Cardiac fibroblast (primary cell): ENCODE results near the gene CCDC68.

Experiments
- DNase-seq, 2 donors: peaks; one replicate each; pipeline versions ENCODE4 v3.0.0 to v3.0.0-alpha.2; 2010; ENCODE audit warnings: low read depth in 2 of 2
- H3K4me3 ChIP-seq, 2 donors: replicated peaks in 1 of 2; 1 replicate in 1 of 2; 2 replicates in 1 of 2; pipeline ENCODE4 v1.5.1; 2011; ENCODE audit warnings: low read depth in 2 of 2, low read length in 2 of 2, mild to moderate bottlenecking in 2 of 2, moderate library complexity in 1 of 2
- TF ChIP-seq, protein P1 (sequence below): IDR thresholded peaks from one replicate; pipeline ENCODE4 v1.5.1; 2011; ENCODE audit warnings: low read depth, mild to moderate bottlenecking, low read length, inconsistent platforms

Gene CCDC68

DNA sequence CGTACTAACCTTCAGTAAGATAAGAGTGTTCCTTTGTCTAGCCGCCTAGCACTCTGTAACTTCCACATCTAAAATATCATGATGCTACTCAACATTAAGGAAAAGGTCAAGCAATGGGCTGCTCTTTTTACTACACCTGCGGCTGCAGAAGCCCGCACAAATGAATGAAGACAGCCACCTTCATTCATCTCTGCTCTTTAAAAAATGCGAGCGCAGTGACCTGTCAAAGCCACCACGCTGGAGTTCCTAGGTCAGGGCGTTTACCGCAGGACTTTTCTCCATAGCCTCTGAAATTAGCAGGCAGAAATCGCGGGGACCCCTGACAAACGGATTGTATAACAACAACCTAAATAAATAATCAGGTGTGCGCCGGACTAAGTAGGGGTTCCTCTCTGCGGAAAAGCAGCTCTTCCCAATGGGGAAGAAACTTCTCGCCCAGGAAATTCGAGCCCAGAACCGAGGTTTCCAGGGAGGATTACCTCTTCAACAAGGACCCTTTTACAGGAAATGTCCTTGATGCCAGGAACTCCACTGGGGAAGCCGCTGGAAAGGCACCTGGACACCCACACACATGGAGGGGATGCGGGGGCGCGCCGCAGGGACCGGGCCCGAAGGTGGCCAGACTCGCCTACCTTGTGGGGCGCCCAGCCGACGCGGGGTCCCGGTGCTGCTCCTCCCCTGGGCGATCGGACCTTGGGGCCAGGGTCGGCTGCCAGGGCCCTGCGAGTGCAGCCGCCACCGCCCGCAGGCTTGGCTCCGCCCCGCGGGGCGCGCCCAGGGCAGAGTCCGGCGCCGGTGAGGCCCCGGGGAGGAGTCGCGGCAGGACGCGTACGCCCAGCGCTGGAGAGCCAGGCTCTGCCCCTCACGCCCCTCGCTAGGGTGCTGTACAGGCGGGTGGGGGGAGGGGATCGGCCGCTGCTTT is at the start of gene CCDC68:
TSS of gene CCDC68 (minus strand) at position 758 of the 922 bp plus-strand sequence. CDS start 16,670 bp downstream, outside the sequence.
- DNase-seq: peak; percentile 48 to 60
- H3K4me3 ChIP-seq: peak within 1 kb of the TSS; percentile 66 to 70
- TF ChIP-seq, protein P1, sequence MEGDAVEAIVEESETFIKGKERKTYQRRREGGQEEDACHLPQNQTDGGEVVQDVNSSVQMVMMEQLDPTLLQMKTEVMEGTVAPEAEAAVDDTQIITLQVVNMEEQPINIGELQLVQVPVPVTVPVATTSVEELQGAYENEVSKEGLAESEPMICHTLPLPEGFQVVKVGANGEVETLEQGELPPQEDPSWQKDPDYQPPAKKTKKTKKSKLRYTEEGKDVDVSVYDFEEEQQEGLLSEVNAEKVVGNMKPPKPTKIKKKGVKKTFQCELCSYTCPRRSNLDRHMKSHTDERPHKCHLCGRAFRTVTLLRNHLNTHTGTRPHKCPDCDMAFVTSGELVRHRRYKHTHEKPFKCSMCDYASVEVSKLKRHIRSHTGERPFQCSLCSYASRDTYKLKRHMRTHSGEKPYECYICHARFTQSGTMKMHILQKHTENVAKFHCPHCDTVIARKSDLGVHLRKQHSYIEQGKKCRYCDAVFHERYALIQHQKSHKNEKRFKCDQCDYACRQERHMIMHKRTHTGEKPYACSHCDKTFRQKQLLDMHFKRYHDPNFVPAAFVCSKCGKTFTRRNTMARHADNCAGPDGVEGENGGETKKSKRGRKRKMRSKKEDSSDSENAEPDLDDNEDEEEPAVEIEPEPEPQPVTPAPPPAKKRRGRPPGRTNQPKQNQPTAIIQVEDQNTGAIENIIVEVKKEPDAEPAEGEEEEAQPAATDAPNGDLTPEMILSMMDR: no peak

GRCh38 chr18:55007602-55008001 is 48.3 kb upstream of the CCDC68 start:
- no peak for DNase-seq
- TF ChIP-seq, protein P1: no peak
- no peak overlapping the region for H3K4me3 ChIP-seq

GRCh38 chr18:55003695-55004094 is 44.4 kb upstream of the CCDC68 start:
- TF ChIP-seq, protein P1: no peak
- DNase-seq: no peak
- H3K4me3 ChIP-seq: no peak overlapping the region

DNA sequence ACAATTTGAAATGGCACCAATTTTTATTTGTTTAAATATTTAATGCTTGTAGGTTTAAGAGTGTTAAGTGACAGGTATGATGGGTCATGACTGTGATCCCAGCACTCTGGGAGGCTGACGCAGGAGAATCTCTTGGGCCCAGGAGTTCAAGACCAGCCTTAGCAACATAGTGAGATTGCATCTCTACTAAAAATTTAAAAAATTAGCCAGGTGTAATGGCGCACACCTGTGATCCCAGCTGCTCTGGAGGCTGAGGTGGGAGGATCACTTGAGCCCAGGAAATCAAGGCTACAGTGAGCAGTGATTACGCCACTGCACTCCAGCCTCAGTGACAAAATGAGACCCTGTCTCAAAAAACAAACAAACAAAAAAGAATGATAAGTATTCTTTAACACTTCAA is 43.0 kb upstream of the CCDC68 start:
- TF ChIP-seq, protein P1: no peak
- DNase-seq: no peak
- no peak overlapping the region for H3K4me3 ChIP-seq

DNA sequence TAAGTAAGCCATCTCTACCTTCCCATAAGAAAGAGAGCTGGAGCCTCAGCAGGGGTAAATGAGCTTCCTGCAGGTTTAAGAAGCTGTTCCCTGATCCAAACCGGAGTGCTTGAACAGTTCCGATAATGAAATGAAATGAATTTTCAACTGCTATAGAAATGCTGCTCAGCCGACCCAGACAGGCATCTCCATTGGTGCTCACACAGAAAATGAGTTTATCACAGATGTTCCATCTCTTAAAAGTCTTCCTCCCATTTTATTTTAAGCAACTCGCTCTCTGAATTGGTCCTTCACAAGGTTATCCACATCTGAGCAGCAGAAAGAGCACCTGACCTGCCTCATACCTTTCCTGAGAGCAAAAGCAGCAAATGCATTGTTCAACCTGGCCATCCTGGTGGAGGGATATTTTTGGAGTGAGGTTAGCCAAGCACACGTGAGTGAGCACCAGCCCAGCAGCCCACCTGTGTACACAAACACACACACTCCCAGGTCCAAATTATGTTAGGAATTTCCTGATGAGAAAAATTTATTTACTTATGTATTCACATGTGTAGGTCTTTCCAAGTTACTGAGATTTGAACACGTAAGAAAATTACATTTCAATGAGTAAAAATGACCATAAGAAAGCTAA is 42.2 kb upstream of the CCDC68 start:
- DNase-seq: no peak
- TF ChIP-seq, protein P1: no peak
- H3K4me3 ChIP-seq: no peak overlapping the region

DNA sequence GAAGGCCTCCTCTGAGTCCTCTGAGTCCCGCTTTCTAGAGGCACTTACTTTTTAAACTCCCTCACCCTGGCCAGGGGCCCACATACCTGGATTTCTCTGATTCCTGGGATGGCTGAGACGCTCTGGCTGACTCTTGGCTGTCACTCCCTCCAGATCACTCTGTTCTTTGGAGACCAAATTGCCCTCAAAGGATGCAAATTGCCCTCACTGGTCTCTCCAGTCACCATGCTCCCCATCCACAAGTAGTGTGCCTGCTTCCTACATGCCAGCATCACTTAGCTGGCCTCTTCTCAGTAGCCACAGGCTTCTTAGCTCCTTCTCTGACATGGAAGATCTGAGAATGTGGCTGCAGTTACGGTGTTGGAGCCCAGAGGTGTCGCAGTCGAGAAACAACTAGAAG is 41.3 kb upstream of the CCDC68 start:
- TF ChIP-seq, protein P1: no peak
- no peak overlapping the region for H3K4me3 ChIP-seq
- no peak for DNase-seq
